ENCODE results near the gene SUN3.

SUN3 gene

GRCh38 chr7:47940088-47941013, 88.6 kb downstream of the SUN3 start:
- WGBS, 2 experiments = 91% methylated on average over 14 of the region's 14 CpGs
- H3K27ac ChIP-seq (ENCODE audit: insufficient read depth, low read depth, low read length, poor library complexity, severe bottlenecking) = no peak overlapping the region
- H3K9me3 ChIP-seq (ENCODE audit: control insufficient read depth, low read length) = no peaks in the 10 kb centered on the region
- no peaks in the 10 kb centered on the region for H3K36me3 ChIP-seq (ENCODE audit: control insufficient read depth, insufficient read depth, low read length)
- H3K4me1 ChIP-seq (ENCODE audit: control insufficient read depth, insufficient read depth, low read length) = peaks cover 11% of the 10 kb centered on the region
- no peak overlapping the region for H3K4me3 ChIP-seq (ENCODE audit: insufficient read depth, low read depth, low read length)
- no peaks in the 10 kb centered on the region for H3K27me3 ChIP-seq (ENCODE audit: control insufficient read depth, insufficient read depth, low read length, poor library complexity, severe bottlenecking)

GRCh38 chr7:47939425-47940036, 89.4 kb downstream of the SUN3 start:
- Histone ChIP-seq H3K27ac (ENCODE audit: insufficient read depth, low read depth, low read length, poor library complexity, severe bottlenecking) (no peak overlapping the region), H3K9me3 (ENCODE audit: control insufficient read depth, low read length) (no peaks in the 10 kb centered on the region), H3K36me3 (ENCODE audit: control insufficient read depth, insufficient read depth, low read length) (no peaks in the 10 kb centered on the region), H3K4me3 (ENCODE audit: insufficient read depth, low read depth, low read length) (no peak overlapping the region), H3K27me3 (ENCODE audit: control insufficient read depth, insufficient read depth, low read length, poor library complexity, severe bottlenecking) (no peaks in the 10 kb centered on the region), H3K4me1 (ENCODE audit: control insufficient read depth, insufficient read depth, low read length) (peaks cover 17% of the 10 kb centered on the region)
- WGBS, 2 experiments = 93 to 96% methylated on average over 7 of the region's 7 CpGs

GRCh38 chr7:47938574-47939165, 90.2 kb downstream of the SUN3 start:
- 86 to 95% methylated on average over 5 to 6 of the region's 6 CpGs for WGBS, 2 experiments
- no peaks in the 10 kb centered on the region for H3K9me3 ChIP-seq (ENCODE audit: control insufficient read depth, low read length)
- no peak overlapping the region for H3K27ac ChIP-seq (ENCODE audit: insufficient read depth, low read depth, low read length, poor library complexity, severe bottlenecking)
- H3K4me1 ChIP-seq (ENCODE audit: control insufficient read depth, insufficient read depth, low read length) = peaks cover 20% of the 10 kb centered on the region
- H3K4me3 ChIP-seq (ENCODE audit: insufficient read depth, low read depth, low read length) = no peak overlapping the region
- no peaks in the 10 kb centered on the region for H3K36me3 ChIP-seq (ENCODE audit: control insufficient read depth, insufficient read depth, low read length)
- no peaks in the 10 kb centered on the region for H3K27me3 ChIP-seq (ENCODE audit: control insufficient read depth, insufficient read depth, low read length, poor library complexity, severe bottlenecking)

GRCh38 chr7:47937711-47938573, 91.0 kb downstream of the SUN3 start:
- H3K4me3 ChIP-seq (ENCODE audit: insufficient read depth, low read depth, low read length) = no peak overlapping the region
- no peaks in the 10 kb centered on the region for H3K36me3 ChIP-seq (ENCODE audit: control insufficient read depth, insufficient read depth, low read length)
- no peaks in the 10 kb centered on the region for H3K9me3 ChIP-seq (ENCODE audit: control insufficient read depth, low read length)
- H3K4me1 ChIP-seq (ENCODE audit: control insufficient read depth, insufficient read depth, low read length) = peaks cover 20% of the 10 kb centered on the region
- H3K27ac ChIP-seq (ENCODE audit: insufficient read depth, low read depth, low read length, poor library complexity, severe bottlenecking) = no peak overlapping the region
- no peaks in the 10 kb centered on the region for H3K27me3 ChIP-seq (ENCODE audit: control insufficient read depth, insufficient read depth, low read length, poor library complexity, severe bottlenecking)
- WGBS, 2 experiments = 92 to 93% methylated on average over 11 of the region's 11 CpGs

All from ectodermal cell (in vitro differentiated cells).